ENCODE data around the gene KLF9.

The KLF9 gene

DNA sequence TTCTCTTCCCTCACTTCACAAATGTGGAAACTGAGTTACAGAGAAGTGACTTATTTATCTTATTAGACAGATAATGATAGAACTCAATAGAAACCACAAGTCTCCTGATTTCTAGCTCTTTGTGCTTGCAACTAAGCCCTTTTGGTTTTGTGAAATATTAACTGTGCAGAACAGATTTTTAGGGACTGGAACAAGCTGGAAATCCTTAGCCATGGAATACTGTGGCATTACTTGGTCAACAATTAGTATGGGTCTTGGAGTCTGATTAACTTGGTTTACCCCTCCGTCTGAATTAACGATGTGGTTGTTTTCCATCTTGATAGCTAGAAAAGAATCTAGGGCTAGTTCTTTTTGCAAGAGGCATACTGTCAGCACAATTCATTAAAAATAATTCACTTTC, 584 bp upstream of the KLF9 start:
- Mint-ChIP-seq H3K27ac (peak overlapping the region; percentile 100), H3K4me3 (peak overlapping the region; percentile 98), H3K9me3 (no peaks in the 10 kb centered on the region), H3K4me1 (peaks cover 56% of the 10 kb centered on the region), H3K27me3 (peaks cover 8% of the 10 kb centered on the region), H3K36me3 (ENCODE audit: low read depth) (peaks cover 13% of the 10 kb centered on the region)
- DNase-seq (no peak), ATAC-seq (no peak)

DNA sequence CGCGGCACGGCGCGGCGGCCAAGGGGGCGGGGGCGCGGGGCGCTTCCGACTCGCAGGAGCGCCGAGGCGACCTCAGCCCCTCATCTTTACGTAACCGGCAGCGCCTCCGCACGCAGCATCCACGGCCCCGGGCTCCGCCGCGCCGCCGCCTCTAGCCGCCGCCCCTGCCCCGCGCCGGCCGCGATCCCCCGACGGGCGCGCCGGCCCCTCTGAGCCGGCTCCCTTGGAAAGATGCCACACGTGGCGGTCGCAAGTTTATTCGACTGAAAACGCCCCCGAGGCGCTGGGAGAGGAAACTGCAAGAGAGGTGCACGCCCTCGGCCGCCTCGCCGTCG, 1.0 kb downstream of the KLF9 start:
- H3K4me3 Mint-ChIP-seq, result peak overlapping the region; percentile 98
- no peaks in the 10 kb centered on the region for H3K9me3 Mint-ChIP-seq
- H3K36me3 Mint-ChIP-seq (ENCODE audit: low read depth), result peaks cover 13% of the 10 kb centered on the region
- H3K27ac Mint-ChIP-seq, result peak overlapping the region; percentile 100
- ATAC-seq (peak; percentile 1), DNase-seq (no peak)
- peaks cover 8% of the 10 kb centered on the region for H3K27me3 Mint-ChIP-seq
- peaks cover 58% of the 10 kb centered on the region for H3K4me1 Mint-ChIP-seq

- ATAC-seq (no peak), DNase-seq (peak; percentile 48)
- peaks cover 8% of the 10 kb centered on the region for H3K27me3 Mint-ChIP-seq
- no peaks in the 10 kb centered on the region for H3K9me3 Mint-ChIP-seq
- H3K4me1 Mint-ChIP-seq, result peaks cover 59% of the 10 kb centered on the region
- peaks cover 13% of the 10 kb centered on the region for H3K36me3 Mint-ChIP-seq (ENCODE audit: low read depth)
- H3K4me3 Mint-ChIP-seq, result peak overlapping the region; percentile 90
- H3K27ac Mint-ChIP-seq, result peak overlapping the region; percentile 100
Observed at GRCh38 chr9:70412832-70413463, 1.5 kb downstream of the KLF9 start.

- Mint-ChIP-seq H3K4me3 (peak overlapping the region; percentile 90), H3K4me1 (peaks cover 64% of the 10 kb centered on the region), H3K27ac (peak overlapping the region; percentile 100), H3K36me3 (ENCODE audit: low read depth) (peaks cover 13% of the 10 kb centered on the region), H3K9me3 (no peaks in the 10 kb centered on the region), H3K27me3 (peaks cover 8% of the 10 kb centered on the region)
- ATAC-seq (peak; percentile 45), DNase-seq (peak; percentile 72)
Observed at GRCh38 chr9:70411930-70412831, 2.3 kb downstream of the KLF9 start.

DNA sequence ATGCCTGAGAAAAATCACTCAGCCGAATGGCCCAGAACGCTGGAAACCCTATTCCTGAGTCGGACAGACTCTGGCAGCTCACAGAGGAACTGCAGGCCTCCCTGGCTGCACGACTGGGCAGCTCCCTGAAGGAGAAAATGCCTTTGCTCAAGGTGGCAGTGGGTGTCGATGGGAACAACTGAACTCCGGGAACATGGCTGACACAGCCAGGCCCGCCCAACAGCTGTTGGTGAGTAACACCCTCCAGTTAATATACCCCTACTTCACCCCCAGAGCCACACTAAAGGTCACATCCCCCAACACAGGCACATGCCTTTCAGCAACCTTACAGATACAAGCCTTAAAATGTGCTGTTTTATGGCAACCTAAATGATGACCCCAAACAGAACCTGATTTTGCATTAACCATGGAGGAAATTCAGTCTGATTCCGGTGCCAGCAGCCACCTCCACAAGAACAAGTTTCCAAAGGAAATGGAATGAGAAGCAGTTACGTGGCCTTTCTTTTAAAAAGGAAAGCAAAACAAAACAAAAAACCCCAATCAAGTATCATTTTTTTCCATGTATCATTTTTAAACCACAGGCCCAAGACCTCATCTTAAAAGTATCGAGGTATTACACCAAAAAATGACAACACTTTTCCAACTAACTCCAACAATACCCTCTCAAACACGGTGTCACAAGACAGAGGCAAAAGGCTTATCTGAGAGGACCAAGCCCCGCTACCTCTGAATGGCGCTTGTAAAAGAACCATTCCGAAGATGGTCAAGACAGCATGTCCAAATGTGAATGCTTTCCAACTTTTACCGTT, 3.1 kb downstream of the KLF9 start:
- DNase-seq, result peak; percentile 64
- peak; percentile 48 for ATAC-seq
- peaks cover 8% of the 10 kb centered on the region for H3K27me3 Mint-ChIP-seq

DNA sequence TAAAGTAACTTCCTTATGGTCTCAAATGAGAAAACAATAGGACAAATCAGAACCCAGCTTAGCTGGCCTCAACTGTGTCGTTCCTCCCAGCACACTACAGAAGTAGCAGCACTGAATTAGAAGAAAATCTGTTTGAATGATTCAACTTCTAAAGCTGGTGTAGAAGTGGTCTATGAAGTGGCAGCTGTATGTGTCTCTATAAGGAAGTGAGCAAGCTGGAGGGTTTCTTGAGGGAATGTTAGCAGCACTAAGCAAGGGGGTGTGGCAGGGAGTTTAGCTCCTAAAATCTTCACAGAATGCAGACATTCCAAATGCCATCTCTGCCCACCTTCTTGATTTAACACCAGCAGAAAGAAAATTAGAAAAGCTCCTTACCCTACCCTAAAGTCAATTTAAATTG, 4.1 kb downstream of the KLF9 start:
- ATAC-seq (no peak), DNase-seq (no peak)
- Mint-ChIP-seq H3K36me3 (ENCODE audit: low read depth) (peaks cover 13% of the 10 kb centered on the region), H3K9me3 (no peaks in the 10 kb centered on the region), H3K4me3 (peak overlapping the region; percentile 90), H3K27ac (peak overlapping the region; percentile 100), H3K27me3 (peaks cover 8% of the 10 kb centered on the region), H3K4me1 (peaks cover 82% of the 10 kb centered on the region)

More for the DNA sequence above, 3.1 kb downstream of the KLF9 start:
- Mint-ChIP-seq H3K4me1 (peaks cover 73% of the 10 kb centered on the region), H3K4me3 (peak overlapping the region; percentile 90), H3K9me3 (no peaks in the 10 kb centered on the region), H3K27ac (peak overlapping the region; percentile 100), H3K36me3 (ENCODE audit: low read depth) (peaks cover 13% of the 10 kb centered on the region)

DNA sequence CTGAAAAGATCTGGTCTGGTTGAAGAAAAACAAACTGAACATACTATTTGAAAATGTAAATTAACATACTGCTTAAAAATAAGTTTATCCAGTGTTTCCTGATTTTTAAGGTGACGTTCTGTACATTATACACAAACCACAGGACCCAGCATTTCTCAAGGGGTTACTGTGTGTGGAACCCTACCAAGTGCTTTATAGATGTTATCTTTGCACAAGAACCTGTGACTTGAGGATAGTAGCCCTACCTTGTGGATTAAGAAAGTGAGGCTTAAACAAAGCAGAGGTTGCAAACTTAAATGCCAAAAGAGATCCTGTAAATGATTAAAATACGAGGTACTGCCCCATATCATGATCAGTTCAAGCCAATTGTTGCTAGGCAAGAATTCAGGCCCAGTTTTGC, 4.7 kb downstream of the KLF9 start:
- Mint-ChIP-seq H3K4me3 (peak overlapping the region; percentile 90), H3K36me3 (ENCODE audit: low read depth) (peaks cover 14% of the 10 kb centered on the region), H3K27ac (peak overlapping the region; percentile 100), H3K9me3 (no peaks in the 10 kb centered on the region), H3K27me3 (peaks cover 8% of the 10 kb centered on the region), H3K4me1 (peaks cover 82% of the 10 kb centered on the region)
- DNase-seq (no peak), ATAC-seq (no peak)

DNA sequence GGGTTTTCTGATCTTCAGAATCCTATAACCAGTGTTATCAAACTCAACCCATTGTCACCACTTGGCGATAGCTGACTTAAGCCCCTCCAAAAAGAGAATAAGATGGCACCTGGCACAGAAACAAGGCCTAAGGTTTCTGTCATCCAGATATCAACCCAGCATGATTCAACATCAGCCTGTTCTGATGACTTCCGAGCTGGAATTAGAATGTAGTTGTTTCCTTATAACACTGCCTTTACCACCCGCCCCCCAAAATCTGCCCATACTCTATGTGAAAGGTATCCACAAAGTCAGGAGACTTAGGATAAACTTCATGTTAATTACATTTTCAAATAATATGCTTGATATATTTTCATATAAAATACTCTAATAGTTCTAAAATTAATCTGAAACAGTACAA, 5.2 kb downstream of the KLF9 start:
- DNase-seq, result no peak
- Mint-ChIP-seq H3K4me1 (peaks cover 79% of the 10 kb centered on the region), H3K4me3 (peak overlapping the region; percentile 29), H3K27ac (peak overlapping the region; percentile 100), H3K27me3 (peaks cover 8% of the 10 kb centered on the region), H3K36me3 (ENCODE audit: low read depth) (peaks cover 14% of the 10 kb centered on the region), H3K9me3 (no peaks in the 10 kb centered on the region)
- ATAC-seq, result no peak

DNA sequence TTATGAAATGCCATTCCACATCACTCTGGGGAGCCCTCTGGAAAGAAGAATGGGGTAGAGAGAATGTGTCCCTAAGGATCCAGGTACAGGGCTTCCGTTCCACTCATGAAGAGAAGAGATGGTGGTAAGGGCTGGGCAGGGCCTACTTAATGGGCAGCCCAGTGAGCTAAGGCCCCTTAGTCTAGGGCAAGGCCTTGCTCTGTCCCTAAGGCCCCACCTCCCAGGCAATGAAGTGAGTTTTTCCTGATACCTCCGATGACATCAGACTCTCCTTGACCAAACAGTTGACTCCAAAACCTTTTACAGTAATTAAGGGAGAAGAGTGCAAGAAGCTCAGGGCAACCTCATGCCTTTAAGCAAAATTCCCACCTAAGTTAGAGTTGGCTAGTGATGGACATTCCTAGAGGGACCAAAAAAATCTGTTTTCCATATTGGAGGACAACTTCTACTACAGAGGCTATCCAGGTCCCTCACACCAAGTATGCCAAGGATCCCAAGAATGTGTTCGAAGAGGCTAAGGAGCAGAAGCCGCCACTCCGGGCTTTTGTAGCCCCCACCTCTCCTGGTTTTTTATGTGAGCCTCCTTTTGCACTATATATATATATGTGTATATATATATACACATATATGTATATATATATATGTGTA, 5.9 kb downstream of the KLF9 start:
- DNase-seq (no peak), ATAC-seq (no peak)
- peaks cover 14% of the 10 kb centered on the region for H3K36me3 Mint-ChIP-seq (ENCODE audit: low read depth)
- peaks cover 7% of the 10 kb centered on the region for H3K27me3 Mint-ChIP-seq
- no peaks in the 10 kb centered on the region for H3K9me3 Mint-ChIP-seq
- no peak overlapping the region for H3K4me3 Mint-ChIP-seq
- peaks cover 82% of the 10 kb centered on the region for H3K4me1 Mint-ChIP-seq
- H3K27ac Mint-ChIP-seq, result peak overlapping the region; percentile 95

DNA sequence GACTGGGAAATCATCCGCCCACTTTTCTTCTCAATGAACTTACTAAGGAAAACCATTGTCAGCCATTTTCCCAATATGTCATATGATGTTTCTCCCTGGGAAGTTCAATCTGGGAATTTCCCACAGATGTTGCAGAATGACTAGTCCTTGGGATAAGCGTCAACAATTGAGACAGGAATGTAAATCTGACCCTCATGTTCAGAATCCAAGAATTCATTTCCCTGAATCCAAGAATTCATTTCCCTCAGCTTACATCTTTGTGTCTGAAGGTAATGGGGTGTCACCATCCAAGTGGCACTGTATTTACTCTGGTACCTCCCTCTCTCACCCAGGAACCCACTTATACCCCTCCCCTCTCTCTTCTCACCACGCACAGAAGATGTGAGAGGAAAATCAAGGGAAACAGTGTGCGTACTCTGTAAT, 7.4 kb downstream of the KLF9 start:
- peak overlapping the region; percentile 79 for H3K4me3 Mint-ChIP-seq
- H3K9me3 Mint-ChIP-seq, result no peaks in the 10 kb centered on the region
- H3K36me3 Mint-ChIP-seq (ENCODE audit: low read depth), result peaks cover 11% of the 10 kb centered on the region
- peaks cover 87% of the 10 kb centered on the region for H3K4me1 Mint-ChIP-seq
- DNase-seq (no peak), ATAC-seq (no peak)
- H3K27me3 Mint-ChIP-seq, result peaks cover 7% of the 10 kb centered on the region
- peak overlapping the region; percentile 95 for H3K27ac Mint-ChIP-seq

GRCh38 chr9:70406434-70406862, 8.0 kb downstream of the KLF9 start:
- peaks cover 84% of the 10 kb centered on the region for H3K4me1 Mint-ChIP-seq
- H3K4me3 Mint-ChIP-seq, result peak overlapping the region; percentile 79
- no peaks in the 10 kb centered on the region for H3K9me3 Mint-ChIP-seq
- DNase-seq (peak; percentile 47), ATAC-seq (peak; percentile 81)
- H3K27me3 Mint-ChIP-seq, result peaks cover under 1% of the 10 kb centered on the region
- H3K27ac Mint-ChIP-seq, result peak overlapping the region; percentile 95
- H3K36me3 Mint-ChIP-seq (ENCODE audit: low read depth), result peaks cover 5% of the 10 kb centered on the region

GRCh38 chr9:70405808-70406433, 8.5 kb downstream of the KLF9 start:
- ATAC-seq, result peak; percentile 58
- peaks cover 5% of the 10 kb centered on the region for H3K36me3 Mint-ChIP-seq (ENCODE audit: low read depth)
- DNase-seq, result no peak

GRCh38 chr9:70404261-70404660, 10.2 kb downstream of the KLF9 start:
- Mint-ChIP-seq H3K27me3 (no peaks in the 10 kb centered on the region), H3K27ac (peak overlapping the region; percentile 68), H3K4me3 (no peak overlapping the region), H3K36me3 (ENCODE audit: low read depth) (peaks cover 1% of the 10 kb centered on the region), H3K4me1 (peaks cover 83% of the 10 kb centered on the region), H3K9me3 (no peaks in the 10 kb centered on the region)
- ATAC-seq (no peak), DNase-seq (no peak)

More at GRCh38 chr9:70405808-70406433, 8.5 kb downstream of the KLF9 start:
- H3K4me3 Mint-ChIP-seq, result peak overlapping the region; percentile 79
- H3K27me3 Mint-ChIP-seq, result no peaks in the 10 kb centered on the region
- no peaks in the 10 kb centered on the region for H3K9me3 Mint-ChIP-seq
- H3K4me1 Mint-ChIP-seq, result peaks cover 82% of the 10 kb centered on the region
- peak overlapping the region; percentile 95 for H3K27ac Mint-ChIP-seq
